Heart left ventricle (tissue), 16 donors: Measurements from ENCODE around the gene IL10RB. TPM values are rescaled to one million over a fixed set of nuclear protein-coding genes. Genes with fewer than 3 reads are reported as not detected.

Experiments
- ATAC-seq, 4 donors: fragments of 200-7000 bp; cut with Tn5 transposase; one replicate each; pipeline ENCODE4 v1.9.1; 2020 to 2022; ENCODE audit warnings: moderate library complexity in 4 of 4, mild to moderate bottlenecking in 3 of 4, moderate number of reproducible peaks in 1 of 4
- DNase-seq, 5 donors: peaks; one replicate each; pipeline ENCODE4 v3.0.0-alpha.2; 2020
- H3K27ac ChIP-seq, 12 donors: fragments of 200-600 bp; sonication (generic) in 4 of 12; one replicate each; pipeline versions ENCODE4 v1.5.0 to v1.8.0; 2016 to 2022; ENCODE audit warnings: mild to moderate bottlenecking in 2 of 12
- H3K27me3 ChIP-seq, 9 donors: fragments of 200-600 bp; sonication (generic) in 2 of 9; one replicate each; pipeline versions ENCODE4 v1.5.1 to v1.8.0; 2016 to 2022; ENCODE audit warnings: mild to moderate bottlenecking in 3 of 9
- H3K36me3 ChIP-seq, 9 donors: fragments of 200-600 bp; sonication (generic) in 2 of 9; one replicate each; pipeline versions ENCODE4 v1.5.0 to v1.8.0; 2018 to 2022; ENCODE audit warnings: mild to moderate bottlenecking in 2 of 9
- H3K4me1 ChIP-seq, 12 donors: fragments of 200-600 bp; sonication (generic) in 4 of 12; one replicate each; pipeline versions ENCODE4 v1.5.0 to v1.8.0; 2016 to 2022; ENCODE audit warnings: mild to moderate bottlenecking in 3 of 12
- H3K4me3 ChIP-seq, 12 donors: fragments of 200-600 bp; sonication (generic) in 4 of 12; one replicate each; pipeline versions ENCODE4 v1.5.0 to v1.8.0; 2017 to 2022; ENCODE audit warnings: mild to moderate bottlenecking in 9 of 12, moderate library complexity in 4 of 12
- H3K9me3 ChIP-seq, 12 donors: fragments of 200-600 bp; sonication (generic) in 4 of 12; one replicate each; pipeline versions ENCODE4 v1.5.0 to v1.8.0; 2016 to 2022; ENCODE audit warnings: mild to moderate bottlenecking in 1 of 12
- CTCF ChIP-seq, 12 donors: fragments of 200-600 bp; sonication (generic) in 4 of 12; IDR thresholded peaks; one replicate each; pipeline versions ENCODE4 v1.5.0 to v1.8.0; 2018 to 2022; ENCODE audit warnings: antibody characterized with exemption in 12 of 12, mild to moderate bottlenecking in 5 of 12
- POLR2A ChIP-seq, 2 donors: fragments of 450-650 bp; IDR thresholded peaks; one replicate each; pipeline ENCODE4 v1.6.1; 2017; ENCODE audit warnings: antibody characterized with exemption in 2 of 2, mild to moderate bottlenecking in 2 of 2, moderate library complexity in 2 of 2
- WGBS, 4 donors: extraction: QIAGEN DNeasy Blood & Tissue Kit in 2 of 4; methylation state at CpG; one replicate each; pipeline versions ENCODE4 v1.1.5 to v1.1.7; 2013 to 2018; 5-methylcytosine and 5-hydroxymethylcytosine counted together
- intact Hi-C, 10 donors: fragments of 100-400 bp; cut with DNase I; formaldehyde crosslinking; loops; one replicate each; pipeline versions ENCODE4 v1.11.1 to v1.14.2; 2022
- polyA plus RNA-seq, 2 donors: library from polyadenylated mRNA; stranded (reverse); fragments of 200-250 nt; gene quantifications; one replicate each; pipeline ENCODE4 v1.2.3, GENCODE V29; 2013
- total RNA-seq, 9 donors: library from RNA; depleted of rRNA in 2 of 9; stranded (reverse); fragments of >200 nt in 2 of 9; fragmentation: NEBNext Ultra II Directional in 3 of 9; extraction: Animal tissue kit (Norgen Biotek cat#: 25700) in 3 of 9; gene quantifications; one replicate each; pipeline versions ENCODE4 v1.1.0 to v1.2.4, GENCODE V29; 2016 to 2023
- donor health status: ischemic (EF 13 %, LVEDD 7.1; RV severe dilation, severe dysfunction).
- donor health status: healthy with polysubstance abuse.
- donor health status: DM: no; HTN: yes; CAD: no.
- donor health status: DM: no; HTN: no; CAD: no.
- donor health status: ischemic (EF 25% LVEDD 6.9; RV normal size, moderate dysfunction).
- donor health status: ischemic (EF 25% LVEDD 5.7; RV mildly dilated, moderate dysfunction).
- donor health status: healthy.
- donor health status: DM: yes; HTN: yes; CAD: no.
- donor health status: ischemic (EF 35%, LVEDD 5.7; RV mildly dilated, moderate dysfunction).
- donor health status: nonischemic (EF 11% LVEDD 7.7; RV severe dilation, severe dysfunction).
- donor health status: DM: yes; HTN: yes; CAD: no.
- donor health status: PGD.
- donor health status: ischemic (EF 29% LVEDD 5.4; RV normal size, mild dysfunction).
- donor health status: nonischemic (EF 23%, LVEDD 6.1; RV moderate dilation, normal function).

The IL10RB gene
- total and polyA plus RNA-seq, 11 donors: 4.5 to 28.2 (median 8.3) TPM

- no peak overlapping the region for H3K4me3 ChIP-seq
Observed at GRCh38 chr21:33289199-33289819, 23.1 kb downstream of the IL10RB start.

GRCh38 chr21:33290441-33290840, 24.3 kb downstream of the IL10RB start:
- no peak overlapping the region for H3K27ac ChIP-seq
- H3K4me3 ChIP-seq: no peak overlapping the region
- peaks cover 0 to 83% (median 31%) of the 10 kb centered on the region in 9 donors for H3K36me3 ChIP-seq
- H3K4me1 ChIP-seq: peaks cover 0 to 53% (median 31%) of the 10 kb centered on the region in 12 donors
- ATAC-seq (no peak), DNase-seq (no peak)
- intact Hi-C loops: no loop called here
- no peak for TF ChIP-seq CTCF (IDR thresholded peaks at IDR 0.05)
- TF ChIP-seq POLR2A (IDR thresholded peaks at IDR 0.05): no peak
- no peaks in the 10 kb centered on the region for H3K27me3 ChIP-seq
- 90 to 99% (median 96%) methylated on average over 5 to 11 of the region's 11 CpGs for WGBS, 4 donors
- H3K9me3 ChIP-seq: no peaks in the 10 kb centered on the region

More at GRCh38 chr21:33289199-33289819, 23.1 kb downstream of the IL10RB start:
- 49 to 78% (median 65%) methylated on average over 7 to 11 of the region's 11 CpGs for WGBS, 4 donors
- peak overlapping the region in 8 of 12 donors; percentile 17 to 86 (median 74) for H3K27ac ChIP-seq
- ATAC-seq (no peak), DNase-seq (no peak)
- H3K4me1 ChIP-seq: peaks cover 0 to 57% (median 31%) of the 10 kb centered on the region in 12 donors
- intact Hi-C loops: loop anchor here in 3 of 10 donors (5.0 to 10.0 kb wide), 4 partner anchors 38 to 57 kb away; no protein-coding TSS in a partner anchor
- H3K9me3 ChIP-seq: no peaks in the 10 kb centered on the region
- H3K36me3 ChIP-seq: peaks cover 0 to 87% (median 36%) of the 10 kb centered on the region in 9 donors
- TF ChIP-seq POLR2A (IDR thresholded peaks at IDR 0.05): no peak
- no peak for TF ChIP-seq CTCF (IDR thresholded peaks at IDR 0.05)
- no peaks in the 10 kb centered on the region for H3K27me3 ChIP-seq

GRCh38 chr21:33291686-33292085, 25.5 kb downstream of the IL10RB start:
- WGBS, 4 donors: 91 to 96% (median 95%) methylated on average over 7 to 9 of the region's 9 CpGs
- H3K4me1 ChIP-seq: peaks cover 0 to 40% (median 21%) of the 10 kb centered on the region in 12 donors
- peaks cover 0 to 82% (median 36%) of the 10 kb centered on the region in 9 donors for H3K36me3 ChIP-seq
- no peaks in the 10 kb centered on the region for H3K27me3 ChIP-seq
- ATAC-seq: no peak
- no peak overlapping the region for H3K27ac ChIP-seq
- no peak for DNase-seq
- intact Hi-C loops: no loop called here
- TF ChIP-seq POLR2A (IDR thresholded peaks at IDR 0.05) (no peak), CTCF (IDR thresholded peaks at IDR 0.05) (no peak)
- no peaks in the 10 kb centered on the region for H3K9me3 ChIP-seq
- H3K4me3 ChIP-seq: no peak overlapping the region

- no peak for DNase-seq
- intact Hi-C loops: no loop called here
- Histone ChIP-seq H3K4me1 (peaks cover 0 to 30% (median 15%) of the 10 kb centered on the region in 12 donors), H3K4me3 (no peak overlapping the region), H3K27ac (peak overlapping the region in 2 of 12 donors; percentile 10 to 17), H3K36me3 (peaks cover 0 to 85% (median 36%) of the 10 kb centered on the region in 9 donors), H3K27me3 (no peaks in the 10 kb centered on the region), H3K9me3 (no peaks in the 10 kb centered on the region)
- TF ChIP-seq CTCF (IDR thresholded peaks at IDR 0.05) (no peak), POLR2A (IDR thresholded peaks at IDR 0.05) (no peak)
- WGBS, 4 donors: 58 to 69% (median 66%) methylated on average over 4 to 5 of the region's 5 CpGs
- peak in 1 of 4 donors; percentile 22 for ATAC-seq
Observed at GRCh38 chr21:33292724-33293123, 26.6 kb downstream of the IL10RB start.
